OCI-LY7 (cell line): ENCODE results near the gene SLC4A1AP. TPM values are rescaled to one million over a fixed set of nuclear protein-coding genes. Genes with fewer than 3 reads are reported as not detected.

Experiments
- BruUV-seq: library from RNA; stranded (reverse); fragments of 400-500 nt; replicated peaks from 2 replicates; lab custom pipeline; 2021; lab: Mats Ljungman, UMichigan
- CTCF ChIA-PET: fragments of 300-600 bp; sonication (Branson Sonifier 250); formaldehyde crosslinking; loops from one replicate; lab custom pipeline; 2022; ENCODE audit warnings: antibody characterized with exemption; ENCODE audit not compliant: unreplicated experiment; lab: Charles Lee
- POLR2A ChIA-PET: fragments of 300-600 bp; sonication (Branson Sonifier 250); formaldehyde crosslinking; loops from one replicate; lab custom pipeline; 2022; ENCODE audit warnings: antibody characterized with exemption; lab: Charles Lee
- DNase-seq: peaks from one replicate; pipeline ENCODE4 v3.0.0-alpha.2; 2015; ENCODE audit warnings: low spot score
- H2AFZ ChIP-seq: fragments of 200-600 bp; sonication (generic), shearing (Covaris generic); 2 replicates; pipeline ENCODE4 v1.6.1; 2014; ENCODE audit warnings: mild to moderate bottlenecking, antibody characterized with exemption, low read length, moderate library complexity
- H3K27ac ChIP-seq: fragments of 200-600 bp; sonication (generic); 2 replicates; pipeline ENCODE4 v1.5.1; 2014; ENCODE audit warnings: mixed run types, low read depth, mild to moderate bottlenecking, moderate library complexity, low read length, inconsistent platforms; ENCODE audit not compliant: poor library complexity, severe bottlenecking
- H3K36me3 ChIP-seq: fragments of 200-600 bp; sonication (generic); 2 replicates; pipeline ENCODE4 v1.6.1; 2014; ENCODE audit warnings: mild to moderate bottlenecking, antibody characterized with exemption, low read length, moderate library complexity, mixed read lengths; ENCODE audit not compliant: insufficient read depth
- H3K4me1 ChIP-seq: fragments of 200-600 bp; sonication (generic); 2 replicates; pipeline ENCODE4 v1.5.1; 2014; ENCODE audit warnings: mild to moderate bottlenecking, low read length; ENCODE audit not compliant: insufficient read depth, poor library complexity, severe bottlenecking
- H3K4me2 ChIP-seq: fragments of 200-600 bp; sonication (generic); 2 replicates; pipeline ENCODE4 v1.6.1; 2014; ENCODE audit warnings: mild to moderate bottlenecking, low read length
- H3K4me3 ChIP-seq: fragments of 200-600 bp; sonication (generic); 2 replicates; pipeline ENCODE4 v1.5.1; 2014; ENCODE audit warnings: mild to moderate bottlenecking, low read depth, low read length; ENCODE audit not compliant: poor library complexity, severe bottlenecking
- H3K79me2 ChIP-seq: fragments of 200-600 bp; sonication (generic); 2 replicates; pipeline ENCODE4 v1.6.1; 2016; ENCODE audit warnings: low read depth, mild to moderate bottlenecking, low read length, moderate library complexity, mixed read lengths; ENCODE audit not compliant: insufficient read depth
- H3K9me2 ChIP-seq: fragments of 200-600 bp; sonication (generic); 2 replicates; pipeline ENCODE4 v1.6.1; 2016; ENCODE audit warnings: mild to moderate bottlenecking, low read length, mixed read lengths; ENCODE audit not compliant: insufficient read depth
- H3K9me3 ChIP-seq: fragments of 200-600 bp; sonication (generic); 2 replicates; pipeline ENCODE4 v1.6.1; 2014; ENCODE audit warnings: mild to moderate bottlenecking, mixed run types, low read length, mixed read lengths
- H4K20me1 ChIP-seq: fragments of 200-600 bp; sonication (generic); 2 replicates; pipeline ENCODE4 v1.6.1; 2014; ENCODE audit warnings: mild to moderate bottlenecking, antibody characterized with exemption, low read length, moderate library complexity, mixed read lengths; ENCODE audit not compliant: insufficient read depth
- CTCF ChIP-seq: fragments of 200-600 bp; sonication (generic); conservative IDR thresholded peaks from 2 replicates; pipeline ENCODE4 v1.5.1; 2014; ENCODE audit warnings: mild to moderate bottlenecking, antibody characterized with exemption, low read length, moderate library complexity, mixed read lengths
- EZH2phosphoT487 ChIP-seq: fragments of 200-600 bp; sonication (generic); IDR thresholded peaks from 2 replicates; pipeline ENCODE4 v1.6.1; 2018; ENCODE audit warnings: low read depth, borderline replicate concordance, mild to moderate bottlenecking, mixed run types, antibody characterized with exemption, low read length, moderate library complexity, mixed read lengths
- intact Hi-C: fragments of 100-400 bp; cut with micrococcal nuclease; formaldehyde crosslinking; loops from one replicate; pipeline ENCODE4 v1.10.0; 2022; ENCODE audit not compliant: unreplicated experiment
- total RNA-seq, 2 experiments: library from RNA; depleted of rRNA in 1 of 2; stranded (reverse); fragments of >200 nt in 1 of 2; shearing (Covaris generic) in 1 of 2; gene quantifications; 2 replicates each; pipeline ENCODE4 v1.2.3, GENCODE V29; 2014 to 2022

SLC4A1AP gene
- total RNA-seq, 2 experiments from 2014 or later, result 26.2 to 27.9 TPM

GRCh38 chr2:27705851-27706622, 42.3 kb downstream of the SLC4A1AP start:
- Histone ChIP-seq H3K4me2 (no peak overlapping the region), H3K79me2 (no peaks in the 10 kb centered on the region), H3K9me3 (no peaks in the 10 kb centered on the region), H3K36me3 (no peaks in the 10 kb centered on the region), H4K20me1 (no peaks in the 10 kb centered on the region), H3K4me3 (no peak overlapping the region), H3K9me2 (no peaks in the 10 kb centered on the region), H3K4me1 (no peaks in the 10 kb centered on the region), H3K27ac (no peak overlapping the region), H2AFZ (no peak overlapping the region)
- no TSS peak for BruUV-seq
- intact Hi-C loops, result no loop called here
- POLR2A ChIA-PET, result no interaction called here
- TF ChIP-seq CTCF, result no peak
- TF ChIP-seq EZH2phosphoT487, result no peak
- CTCF ChIA-PET, result no interaction called here
- DNase-seq, result no peak

- intact Hi-C loops, result no loop called here
- BruUV-seq, result no TSS peak
Observed at GRCh38 chr2:27707462-27708256, 44.0 kb downstream of the SLC4A1AP start.

More at GRCh38 chr2:27707462-27708256, 44.0 kb downstream of the SLC4A1AP start:
- Histone ChIP-seq H4K20me1 (no peaks in the 10 kb centered on the region), H3K4me2 (no peak overlapping the region), H3K4me1 (no peaks in the 10 kb centered on the region), H3K27ac (no peak overlapping the region), H3K36me3 (no peaks in the 10 kb centered on the region), H3K9me2 (no peaks in the 10 kb centered on the region), H2AFZ (no peak overlapping the region), H3K9me3 (no peaks in the 10 kb centered on the region), H3K4me3 (no peak overlapping the region), H3K79me2 (no peaks in the 10 kb centered on the region)
- TF ChIP-seq EZH2phosphoT487 (no peak), CTCF (no peak)
- no peak for DNase-seq
- ChIA-PET CTCF (no interaction called here), POLR2A (interaction anchor here (0.6 kb wide), 1 partner anchor 1357 kb away, joined by 4 read pairs; no protein-coding TSS in a partner anchor)
